T47D (cell line): ENCODE measurements around the gene LRRK2.
"Not testable (repeated sequence)": the region's sequence is repeated elsewhere in the genome, so short reads cannot be mapped to it uniquely, and the experiment has no call there.

Experiments
- DNase-seq, 2 experiments: peaks; one replicate each; pipeline versions ENCODE4 v3.0.0 to v3.0.0-alpha.2; 2011 to 2012; ENCODE audit warnings: low read depth in 1 of 2, low spot score in 1 of 2
- JUND ChIP-seq: IDR thresholded peaks from 2 replicates; pipeline ENCODE4 v1.6.1; 2012; ENCODE audit warnings: low read depth
- in situ Hi-C: cut with HindIII; loops from 2 replicates; pipeline ENCODE4 v1.10.0; 2016; ENCODE audit warnings: low sequenced_read_pairs, low pct_unique_long_range_greater_than_20kb

The LRRK2 gene

DNA sequence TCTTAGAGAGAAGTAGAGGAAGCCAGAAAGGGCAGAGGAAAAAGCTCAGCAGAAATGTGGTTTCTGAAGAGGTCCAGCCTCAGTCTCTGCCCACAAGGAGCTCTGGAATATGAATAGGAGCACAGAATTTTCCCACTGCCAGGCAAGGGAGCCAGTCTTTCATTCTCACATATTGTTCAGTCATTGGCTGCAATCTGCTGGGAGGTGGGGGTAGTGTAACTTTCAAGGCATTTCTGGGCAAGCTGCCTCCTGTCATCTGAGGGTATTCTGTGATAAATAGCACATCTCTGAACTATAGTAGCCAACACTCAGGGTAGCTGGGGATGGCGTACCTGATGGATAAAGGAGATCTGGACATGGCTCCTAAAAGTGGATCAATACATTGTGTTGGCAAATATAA, 127.2 kb downstream of the LRRK2 start:
- DNase-seq: no peak
- in situ Hi-C loops: no loop called here
- TF ChIP-seq JUND: no peak

DNA sequence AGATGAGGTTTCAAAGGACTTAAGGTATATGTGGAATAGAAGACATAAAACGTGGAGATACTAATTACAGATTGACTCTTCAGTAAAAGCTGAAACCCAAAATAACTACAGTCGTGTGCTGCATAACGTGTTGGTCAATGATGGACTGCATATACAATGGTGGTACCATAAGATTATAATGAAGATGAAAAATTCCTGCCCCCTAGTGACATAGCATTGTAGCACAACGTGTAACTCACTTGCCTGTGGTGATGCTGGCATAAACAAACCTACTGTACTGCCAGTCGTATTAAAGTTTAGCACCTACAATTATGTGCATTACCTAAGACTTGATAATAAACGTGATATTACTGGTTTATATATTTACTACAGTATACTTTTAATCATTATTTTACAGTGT, 150.3 kb downstream of the LRRK2 start:
- in situ Hi-C loops: no loop called here
- peak in 1 of 2 experiments; percentile 41 for DNase-seq
- no peak for TF ChIP-seq JUND

DNA sequence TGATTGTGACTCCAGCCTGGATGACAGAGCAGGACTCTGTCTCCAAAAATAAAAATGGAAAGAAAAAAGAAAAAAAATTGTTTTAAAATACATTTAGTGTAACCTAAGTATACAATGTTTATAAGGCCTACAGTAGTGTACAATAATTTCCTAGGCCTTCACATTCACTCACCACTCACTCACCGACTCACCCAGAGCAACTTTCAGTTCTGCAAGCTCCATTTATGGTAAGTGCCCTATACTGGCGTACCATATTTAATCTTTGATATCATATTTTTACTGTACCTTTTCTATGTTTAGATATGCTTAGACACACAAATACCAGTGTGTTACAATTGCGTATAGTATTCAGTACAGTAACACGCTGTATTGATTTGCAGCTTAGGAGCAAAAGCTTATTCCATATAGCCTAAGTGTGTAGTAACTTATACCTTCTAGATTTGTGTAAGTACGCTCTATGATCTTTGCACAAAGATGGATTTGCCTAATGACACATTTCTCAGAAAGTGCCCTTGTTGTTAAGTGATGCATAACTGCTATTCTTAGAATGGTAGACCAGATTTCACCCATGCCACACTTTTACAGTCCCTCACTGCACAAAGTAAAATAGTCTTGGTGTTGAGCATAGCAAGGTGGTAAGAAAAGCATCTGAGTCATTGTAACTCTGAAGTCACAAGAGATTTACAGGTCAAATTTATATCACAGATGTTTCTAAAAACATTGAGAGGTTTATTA, 151.9 kb downstream of the LRRK2 start:
- in situ Hi-C loops: no loop called here
- no peak for TF ChIP-seq JUND
- DNase-seq: no peak

DNA sequence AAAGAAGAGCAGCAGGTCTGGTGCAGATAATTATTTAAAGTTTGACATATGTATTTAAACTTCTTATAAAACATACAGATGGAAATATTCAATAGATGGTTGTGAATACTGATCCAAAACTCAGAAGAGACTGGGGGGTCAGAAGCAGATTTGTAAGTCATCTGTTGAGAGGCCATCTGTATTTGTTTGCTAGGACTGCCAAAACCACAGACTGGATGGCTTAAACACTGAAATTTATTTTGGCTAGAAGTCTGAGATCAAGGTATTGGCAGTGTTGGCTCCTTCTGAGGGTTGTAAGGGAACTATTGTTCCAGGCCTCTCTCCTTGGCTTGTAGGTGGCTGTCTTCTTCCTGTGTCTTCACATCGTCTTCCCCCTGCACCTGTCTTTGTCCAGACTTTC, 153.9 kb downstream of the LRRK2 start:
- TF ChIP-seq JUND: no peak
- in situ Hi-C loops: no loop called here
- peak in 1 of 2 experiments; percentile 40 for DNase-seq

DNA sequence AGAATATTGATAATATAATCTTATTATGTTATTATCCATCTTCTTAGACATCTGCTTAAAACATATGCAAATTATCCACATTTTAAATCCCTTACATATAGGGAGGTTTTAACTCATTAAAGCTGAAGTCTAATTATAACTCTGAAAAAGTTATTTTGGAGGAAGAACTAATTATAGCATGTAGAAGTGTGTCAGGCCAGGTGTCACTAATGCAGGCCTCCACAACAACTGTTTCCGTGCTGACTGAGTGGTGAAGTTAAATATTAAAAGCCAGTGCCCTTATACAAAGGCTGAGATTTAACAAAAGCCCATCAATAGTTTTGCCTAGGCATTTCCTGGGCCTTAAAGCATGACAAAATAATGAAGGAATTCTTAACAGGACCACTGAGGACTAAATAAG, 157.4 kb downstream of the LRRK2 start:
- in situ Hi-C loops: no loop called here
- no peak for TF ChIP-seq JUND
- DNase-seq: no peak

DNA sequence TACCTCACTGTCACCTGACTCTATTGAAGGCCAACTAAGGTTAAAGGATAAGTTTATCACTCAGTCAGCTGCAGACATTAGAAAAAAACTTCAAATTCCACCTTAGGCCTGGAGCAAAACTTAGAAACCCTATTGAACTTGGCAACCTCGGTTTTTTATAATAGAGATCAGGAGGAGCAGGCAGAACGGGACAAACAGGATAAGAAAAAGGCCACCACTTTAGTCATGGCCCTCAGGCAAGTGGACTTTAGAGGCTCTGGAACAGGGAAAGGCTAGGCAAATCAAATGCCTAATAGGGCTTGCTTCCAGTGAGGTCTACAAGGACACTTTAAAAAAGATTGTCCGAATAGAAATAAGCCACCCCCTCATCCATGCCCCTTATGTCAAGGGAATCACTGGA, 162.5 kb downstream of the LRRK2 start:
- DNase-seq: peak in 1 of 2 experiments; percentile 71
- in situ Hi-C loops: not testable (repeated sequence)

DNA sequence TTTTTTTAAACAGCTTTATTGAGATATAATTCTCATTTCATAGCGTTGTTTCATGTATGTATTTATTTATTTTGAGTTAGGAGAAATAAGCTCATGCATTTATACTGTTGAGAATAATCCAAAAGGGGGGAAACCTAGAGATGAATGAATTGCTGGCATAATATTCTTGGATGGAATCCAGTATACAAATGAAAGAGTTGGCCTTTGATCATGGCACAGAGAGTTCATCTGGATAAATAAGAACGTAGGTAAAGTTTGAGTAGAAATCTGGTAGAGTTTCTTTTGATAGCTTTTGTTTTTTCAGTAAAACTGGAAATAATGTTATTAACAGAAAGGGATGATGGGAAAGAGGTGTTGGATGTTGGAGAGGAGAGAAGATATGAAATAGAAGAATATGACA, 166.2 kb downstream of the LRRK2 start:
- no peak for DNase-seq
- no peak for TF ChIP-seq JUND
- in situ Hi-C loops: no loop called here

DNA sequence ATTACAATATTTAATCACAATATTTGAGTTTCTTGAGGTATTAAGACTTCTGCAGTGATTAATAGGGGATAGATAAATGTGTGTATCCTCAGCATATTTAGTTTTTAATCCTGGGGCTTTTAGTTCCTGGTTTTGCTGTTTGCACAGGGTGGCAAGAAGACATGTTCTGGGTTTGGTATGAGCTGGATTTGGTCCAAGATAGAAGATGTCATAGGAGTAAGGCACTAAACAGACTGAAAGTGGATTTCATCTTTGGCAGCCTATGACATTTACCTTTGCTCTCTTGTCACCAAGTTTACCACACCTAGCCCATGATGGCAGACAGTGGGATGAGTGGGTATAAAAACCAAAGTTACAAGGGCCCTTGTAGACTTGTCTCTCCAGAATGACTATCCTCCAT, 168.2 kb downstream of the LRRK2 start:
- DNase-seq: peak in 1 of 2 experiments; percentile 54
- in situ Hi-C loops: no loop called here
- TF ChIP-seq JUND: no peak

DNA sequence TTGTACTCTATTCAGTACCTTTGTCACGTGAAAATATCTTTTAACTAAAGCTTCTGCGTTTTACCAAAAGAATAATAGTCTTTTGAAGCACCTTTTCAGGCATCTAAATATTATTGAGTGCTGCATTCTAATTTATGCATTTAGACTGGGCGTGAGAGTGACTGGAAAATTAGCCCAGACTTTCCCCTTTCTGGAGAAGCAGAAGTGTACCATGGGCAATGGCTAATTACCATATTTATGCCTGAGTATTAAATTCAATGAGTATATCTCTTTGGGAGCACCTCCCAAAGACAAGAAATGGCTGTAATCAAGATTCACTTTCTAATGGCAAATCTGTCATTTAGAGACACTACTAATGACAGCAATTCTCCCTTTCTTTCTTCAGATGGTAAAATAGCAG, 174.9 kb downstream of the LRRK2 start:
- no peak for DNase-seq
- in situ Hi-C loops: no loop called here
- no peak for TF ChIP-seq JUND

DNA sequence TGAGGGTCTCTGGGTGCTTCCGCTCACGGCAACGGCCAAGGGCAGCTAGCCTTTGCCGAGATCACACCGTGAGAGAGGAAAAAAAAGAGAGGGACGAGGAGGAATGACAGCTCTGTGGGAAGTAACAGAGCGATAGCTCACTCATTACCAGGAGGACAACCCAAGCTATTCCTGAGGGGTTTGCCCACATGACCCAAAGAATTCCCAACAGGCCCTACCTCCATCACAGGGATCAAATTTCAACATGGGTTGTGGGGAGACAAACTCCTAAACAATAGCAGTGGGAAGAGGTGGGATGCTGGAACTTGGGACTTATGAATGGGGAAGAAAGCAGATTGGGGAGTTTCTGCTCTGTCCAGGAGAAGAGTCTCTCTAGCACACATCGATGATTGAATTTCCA, 180.6 kb downstream of the LRRK2 start:
- no peak for TF ChIP-seq JUND
- in situ Hi-C loops: no loop called here
- no peak for DNase-seq
